OCI-LY7 (cell line): ENCODE results near the gene BDKRB1. TPM values are rescaled to one million over a fixed set of nuclear protein-coding genes. Genes with fewer than 3 reads are reported as not detected.

ENCODE experiments used
- BruUV-seq: library from RNA; stranded (reverse); fragments of 400-500 nt; replicated peaks from 2 replicates; lab custom pipeline; 2021; lab: Mats Ljungman, UMichigan
- CTCF ChIA-PET: fragments of 300-600 bp; sonication (Branson Sonifier 250); formaldehyde crosslinking; loops from one replicate; lab custom pipeline; 2022; ENCODE audit warnings: antibody characterized with exemption; ENCODE audit not compliant: unreplicated experiment; lab: Charles Lee
- POLR2A ChIA-PET: fragments of 300-600 bp; sonication (Branson Sonifier 250); formaldehyde crosslinking; loops from one replicate; lab custom pipeline; 2022; ENCODE audit warnings: antibody characterized with exemption; lab: Charles Lee
- DNase-seq: peaks from one replicate; pipeline ENCODE4 v3.0.0-alpha.2; 2015; ENCODE audit warnings: low spot score
- H2AFZ ChIP-seq: fragments of 200-600 bp; sonication (generic), shearing (Covaris generic); 2 replicates; pipeline ENCODE4 v1.6.1; 2014; ENCODE audit warnings: mild to moderate bottlenecking, antibody characterized with exemption, low read length, moderate library complexity
- H3K27ac ChIP-seq: fragments of 200-600 bp; sonication (generic); 2 replicates; pipeline ENCODE4 v1.5.1; 2014; ENCODE audit warnings: mixed run types, low read depth, mild to moderate bottlenecking, moderate library complexity, low read length, inconsistent platforms; ENCODE audit not compliant: poor library complexity, severe bottlenecking
- H3K36me3 ChIP-seq: fragments of 200-600 bp; sonication (generic); 2 replicates; pipeline ENCODE4 v1.6.1; 2014; ENCODE audit warnings: mild to moderate bottlenecking, antibody characterized with exemption, low read length, moderate library complexity, mixed read lengths; ENCODE audit not compliant: insufficient read depth
- H3K4me1 ChIP-seq: fragments of 200-600 bp; sonication (generic); 2 replicates; pipeline ENCODE4 v1.5.1; 2014; ENCODE audit warnings: mild to moderate bottlenecking, low read length; ENCODE audit not compliant: insufficient read depth, poor library complexity, severe bottlenecking
- H3K4me2 ChIP-seq: fragments of 200-600 bp; sonication (generic); 2 replicates; pipeline ENCODE4 v1.6.1; 2014; ENCODE audit warnings: mild to moderate bottlenecking, low read length
- H3K4me3 ChIP-seq: fragments of 200-600 bp; sonication (generic); 2 replicates; pipeline ENCODE4 v1.5.1; 2014; ENCODE audit warnings: mild to moderate bottlenecking, low read depth, low read length; ENCODE audit not compliant: poor library complexity, severe bottlenecking
- H3K79me2 ChIP-seq: fragments of 200-600 bp; sonication (generic); 2 replicates; pipeline ENCODE4 v1.6.1; 2016; ENCODE audit warnings: low read depth, mild to moderate bottlenecking, low read length, moderate library complexity, mixed read lengths; ENCODE audit not compliant: insufficient read depth
- H3K9me2 ChIP-seq: fragments of 200-600 bp; sonication (generic); 2 replicates; pipeline ENCODE4 v1.6.1; 2016; ENCODE audit warnings: mild to moderate bottlenecking, low read length, mixed read lengths; ENCODE audit not compliant: insufficient read depth
- H3K9me3 ChIP-seq: fragments of 200-600 bp; sonication (generic); 2 replicates; pipeline ENCODE4 v1.6.1; 2014; ENCODE audit warnings: mild to moderate bottlenecking, mixed run types, low read length, mixed read lengths
- H4K20me1 ChIP-seq: fragments of 200-600 bp; sonication (generic); 2 replicates; pipeline ENCODE4 v1.6.1; 2014; ENCODE audit warnings: mild to moderate bottlenecking, antibody characterized with exemption, low read length, moderate library complexity, mixed read lengths; ENCODE audit not compliant: insufficient read depth
- EZH2phosphoT487 ChIP-seq: fragments of 200-600 bp; sonication (generic); IDR thresholded peaks from 2 replicates; pipeline ENCODE4 v1.6.1; 2018; ENCODE audit warnings: low read depth, borderline replicate concordance, mild to moderate bottlenecking, mixed run types, antibody characterized with exemption, low read length, moderate library complexity, mixed read lengths
- intact Hi-C: fragments of 100-400 bp; cut with micrococcal nuclease; formaldehyde crosslinking; loops from one replicate; pipeline ENCODE4 v1.10.0; 2022; ENCODE audit not compliant: unreplicated experiment
- total RNA-seq, 2 experiments: library from RNA; depleted of rRNA in 1 of 2; stranded (reverse); fragments of >200 nt in 1 of 2; shearing (Covaris generic) in 1 of 2; gene quantifications; 2 replicates each; pipeline ENCODE4 v1.2.3, GENCODE V29; 2014 to 2022
- TF ChIP-seq, protein P1 (sequence below): fragments of 200-600 bp; sonication (generic); conservative IDR thresholded peaks from 2 replicates; pipeline ENCODE4 v1.5.1; 2014; ENCODE audit warnings: mild to moderate bottlenecking, antibody characterized with exemption, low read length, moderate library complexity, mixed read lengths

BDKRB1 gene
- total RNA-seq, 2 experiments from 2014 or later, result not detected

DNA sequence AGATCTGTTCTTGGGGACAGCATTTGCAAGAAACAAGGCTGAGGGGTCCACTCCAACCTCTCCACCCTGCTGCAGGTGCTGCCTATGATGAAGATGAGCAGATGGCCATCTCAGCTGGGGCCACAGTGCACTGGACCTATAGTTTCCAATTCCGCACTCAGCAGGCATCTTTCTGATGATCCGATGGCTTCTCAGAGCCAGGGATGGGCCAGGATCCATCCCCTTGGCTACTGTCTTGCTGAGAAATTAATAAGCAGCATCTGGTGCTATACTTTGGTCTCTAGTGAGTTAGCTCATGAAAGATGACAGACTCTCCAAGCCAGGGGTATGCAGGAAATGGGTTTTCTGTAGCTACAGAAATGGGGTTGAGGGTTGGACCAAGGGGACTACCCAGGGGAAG, 18.4 kb upstream of the BDKRB1 start:
- POLR2A ChIA-PET, result no interaction called here
- H3K36me3 ChIP-seq, result no peaks in the 10 kb centered on the region
- H3K79me2 ChIP-seq, result no peaks in the 10 kb centered on the region
- H3K4me2 ChIP-seq, result no peak overlapping the region
- no TSS peak for BruUV-seq
- H3K9me3 ChIP-seq, result no peaks in the 10 kb centered on the region
- H4K20me1 ChIP-seq, result no peaks in the 10 kb centered on the region
- CTCF ChIA-PET, result no interaction called here
- DNase-seq, result no peak
- no peak overlapping the region for H2AFZ ChIP-seq
- no peak for TF ChIP-seq EZH2phosphoT487
- TF ChIP-seq, protein P1, sequence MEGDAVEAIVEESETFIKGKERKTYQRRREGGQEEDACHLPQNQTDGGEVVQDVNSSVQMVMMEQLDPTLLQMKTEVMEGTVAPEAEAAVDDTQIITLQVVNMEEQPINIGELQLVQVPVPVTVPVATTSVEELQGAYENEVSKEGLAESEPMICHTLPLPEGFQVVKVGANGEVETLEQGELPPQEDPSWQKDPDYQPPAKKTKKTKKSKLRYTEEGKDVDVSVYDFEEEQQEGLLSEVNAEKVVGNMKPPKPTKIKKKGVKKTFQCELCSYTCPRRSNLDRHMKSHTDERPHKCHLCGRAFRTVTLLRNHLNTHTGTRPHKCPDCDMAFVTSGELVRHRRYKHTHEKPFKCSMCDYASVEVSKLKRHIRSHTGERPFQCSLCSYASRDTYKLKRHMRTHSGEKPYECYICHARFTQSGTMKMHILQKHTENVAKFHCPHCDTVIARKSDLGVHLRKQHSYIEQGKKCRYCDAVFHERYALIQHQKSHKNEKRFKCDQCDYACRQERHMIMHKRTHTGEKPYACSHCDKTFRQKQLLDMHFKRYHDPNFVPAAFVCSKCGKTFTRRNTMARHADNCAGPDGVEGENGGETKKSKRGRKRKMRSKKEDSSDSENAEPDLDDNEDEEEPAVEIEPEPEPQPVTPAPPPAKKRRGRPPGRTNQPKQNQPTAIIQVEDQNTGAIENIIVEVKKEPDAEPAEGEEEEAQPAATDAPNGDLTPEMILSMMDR, result no peak
- no peak overlapping the region for H3K27ac ChIP-seq
- no peaks in the 10 kb centered on the region for H3K9me2 ChIP-seq
- H3K4me1 ChIP-seq, result no peaks in the 10 kb centered on the region
- H3K4me3 ChIP-seq, result no peak overlapping the region
- intact Hi-C loops, result no loop called here

- Histone ChIP-seq H3K4me3 (no peak overlapping the region), H2AFZ (no peak overlapping the region), H3K36me3 (no peaks in the 10 kb centered on the region), H3K9me3 (no peaks in the 10 kb centered on the region), H4K20me1 (no peaks in the 10 kb centered on the region), H3K79me2 (no peaks in the 10 kb centered on the region), H3K4me1 (no peaks in the 10 kb centered on the region), H3K9me2 (no peaks in the 10 kb centered on the region), H3K27ac (no peak overlapping the region), H3K4me2 (no peak overlapping the region)
- CTCF ChIA-PET, result no interaction called here
- no TSS peak for BruUV-seq
- POLR2A ChIA-PET, result no interaction called here
- no peak for TF ChIP-seq EZH2phosphoT487
- TF ChIP-seq, protein P1, result no peak
- DNase-seq, result no peak
- intact Hi-C loops, result no loop called here
Measured at GRCh38 chr14:96238676-96239265, 17.2 kb upstream of the BDKRB1 start.

DNA sequence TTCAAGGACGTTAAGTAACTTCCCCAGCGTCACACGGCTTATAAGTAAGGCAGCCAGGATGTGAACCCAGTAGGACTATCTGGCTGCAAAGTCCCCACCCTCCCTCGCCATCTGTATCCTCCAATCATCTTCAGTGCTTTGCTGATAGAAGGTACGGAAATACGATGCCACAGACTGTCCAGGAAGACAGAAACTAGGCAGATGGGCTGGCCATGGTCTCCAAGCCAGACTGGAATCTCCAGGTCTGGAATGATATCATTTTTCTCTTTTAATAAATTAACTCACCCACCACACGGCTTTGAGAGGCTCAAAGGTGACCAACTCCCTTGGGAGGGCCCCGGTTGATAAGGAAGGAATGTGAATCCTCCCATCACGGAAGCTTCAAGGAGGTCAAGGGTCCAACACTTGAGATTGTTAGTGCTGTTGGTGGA, 16.3 kb upstream of the BDKRB1 start:
- Histone ChIP-seq H3K9me3 (no peaks in the 10 kb centered on the region), H2AFZ (no peak overlapping the region), H3K36me3 (no peaks in the 10 kb centered on the region), H3K4me1 (no peaks in the 10 kb centered on the region), H3K27ac (no peak overlapping the region), H4K20me1 (no peaks in the 10 kb centered on the region), H3K79me2 (no peaks in the 10 kb centered on the region), H3K4me3 (no peak overlapping the region), H3K4me2 (no peak overlapping the region), H3K9me2 (no peaks in the 10 kb centered on the region)
- CTCF ChIA-PET, result no interaction called here
- BruUV-seq, result no TSS peak
- TF ChIP-seq, protein P1, result no peak
- TF ChIP-seq EZH2phosphoT487, result no peak
- intact Hi-C loops, result no loop called here
- no peak for DNase-seq
- POLR2A ChIA-PET, result no interaction called here
